GM12878 (cell line): ENCODE results near the gene CLASP1. TPM values are rescaled to one million over a fixed set of nuclear protein-coding genes. Genes with fewer than 3 reads are reported as not detected.

Experiments used
- ATAC-seq: fragments of 200-7000 bp; cut with Tn5 transposase; 3 replicates; pipeline ENCODE4 v1.9.1; 2020; ENCODE audit warnings: mild to moderate bottlenecking, moderate library complexity
- BruUV-seq: library from RNA; stranded (reverse); fragments of 400-500 nt; replicated peaks from 2 replicates; lab custom pipeline; 2021; lab: Mats Ljungman, UMichigan
- CTCF ChIA-PET: fragments of 300-600 bp; sonication (Branson Sonifier 250); formaldehyde crosslinking; extraction: SDS; loops from one replicate; lab custom pipeline; 2021; ENCODE audit warnings: inconsistent platforms; lab: Yijun Ruan, JAX
- POLR2A ChIA-PET: fragments of 350-600 bp; formaldehyde crosslinking; extraction: SDS; loops from one replicate; lab custom pipeline; 2021; ENCODE audit warnings: inconsistent platforms; lab: Charles Lee
- RAD21 ChIA-PET: fragments of 300-600 bp; sonication (Branson Sonifier 250); formaldehyde crosslinking; loops from one replicate; lab custom pipeline; 2023; ENCODE audit warnings: antibody characterized with exemption; ENCODE audit not compliant: unreplicated experiment; lab: Charles Lee
- SMC1A ChIA-PET: fragments of 300-600 bp; sonication (Branson Sonifier 250); formaldehyde crosslinking; loops from one replicate; lab custom pipeline; 2023; ENCODE audit not compliant: unreplicated experiment, uncharacterized antibody; lab: Charles Lee
- DNase-seq: peaks from one replicate; pipeline ENCODE4 v3.0.0-alpha.2; 2011; ENCODE audit warnings: low read depth, low spot score
- FAIRE-seq: peaks from 3 replicates; lab custom pipeline; 2011; peaks lifted over from hg19 to GRCh38; lab: Jason Lieb, UNC
- H2AFZ ChIP-seq: 2 replicates; pipeline ENCODE4 v1.6.0; 2011; ENCODE audit warnings: low read depth, low read length, control low read depth; ENCODE audit not compliant: control insufficient read depth
- H3K27ac ChIP-seq: 2 replicates; pipeline ENCODE4 v1.5.1; 2011; ENCODE audit warnings: control low read depth; ENCODE audit not compliant: control insufficient read depth, insufficient read depth
- H3K27me3 ChIP-seq, 2 experiments: replicated peaks in 1 of 2; 2 replicates each; pipeline versions ENCODE4 v1.6.0 to v1.6.1; 2011; ENCODE audit warnings: low read length in 1 of 2; ENCODE audit not compliant: control insufficient read depth in 2 of 2, insufficient read depth in 2 of 2
- H3K36me3 ChIP-seq, 2 experiments: 2 replicates each; pipeline ENCODE4 v1.5.1; 2011; ENCODE audit warnings: low read length in 1 of 2; ENCODE audit not compliant: control insufficient read depth in 2 of 2, insufficient read depth in 2 of 2
- H3K4me1 ChIP-seq: 2 replicates; pipeline ENCODE4 v1.6.1; 2011; ENCODE audit warnings: mild to moderate bottlenecking, low read length, moderate library complexity, mixed read lengths; ENCODE audit not compliant: control insufficient read depth, insufficient read depth
- H3K4me2 ChIP-seq: 2 replicates; pipeline ENCODE4 v1.6.0; 2011; ENCODE audit warnings: control low read depth; ENCODE audit not compliant: control insufficient read depth, insufficient read depth
- H3K4me3 ChIP-seq: fragments of 200-600 bp; sonication (generic); 2 replicates; pipeline ENCODE4 v1.5.1; 2016
- H3K79me2 ChIP-seq: 2 replicates; pipeline ENCODE4 v1.6.0; 2011; ENCODE audit warnings: low read length; ENCODE audit not compliant: control insufficient read depth, insufficient read depth
- H3K9ac ChIP-seq: 2 replicates; pipeline ENCODE4 v1.8.0; 2011; ENCODE audit warnings: low read length, control low read depth, mixed read lengths; ENCODE audit not compliant: control insufficient read depth, insufficient read depth
- H3K9me3 ChIP-seq: replicated peaks from 3 replicates; pipeline ENCODE4 v1.5.1; 2011; ENCODE audit warnings: mild to moderate bottlenecking, low read length; ENCODE audit not compliant: control insufficient read depth, insufficient read depth
- H4K20me1 ChIP-seq: 2 replicates; pipeline ENCODE4 v1.6.0; 2011; ENCODE audit not compliant: control insufficient read depth, insufficient read depth
- E2F8 ChIP-seq: fragments of 450-650 bp; IDR thresholded peaks from 2 replicates; pipeline ENCODE4 v1.6.1; 2018; ENCODE audit warnings: mild to moderate bottlenecking, low read depth, moderate library complexity; ENCODE audit not compliant: partially characterized antibody
- MTA2 ChIP-seq: fragments of 450-650 bp; IDR thresholded peaks from 2 replicates; pipeline ENCODE4 v1.6.1; 2016; ENCODE audit warnings: low read depth, mild to moderate bottlenecking, moderate library complexity
- MYB ChIP-seq: fragments of 150-350 bp; IDR thresholded peaks from 2 replicates; pipeline ENCODE4 v1.6.1; 2014; ENCODE audit warnings: mild to moderate bottlenecking, low read depth, low read length, borderline replicate concordance
- NFXL1 ChIP-seq: fragments of 450-650 bp; IDR thresholded peaks from 2 replicates; pipeline ENCODE4 v1.6.1; 2017; ENCODE audit warnings: antibody characterized with exemption, mild to moderate bottlenecking, borderline replicate concordance
- POLR2A ChIP-seq: IDR thresholded peaks from 2 replicates; pipeline ENCODE4 v1.6.1; 2011; ENCODE audit warnings: low read depth, mild to moderate bottlenecking, low read length
- POU2F2 ChIP-seq: IDR thresholded peaks from 3 replicates; pipeline ENCODE4 v1.6.1; 2011; ENCODE audit warnings: low read depth, mild to moderate bottlenecking, low read length, borderline replicate concordance
- SMARCA5 ChIP-seq: fragments of 450-650 bp; IDR thresholded peaks from 2 replicates; pipeline ENCODE4 v1.6.1; 2017; ENCODE audit warnings: mild to moderate bottlenecking
- ZBTB4 ChIP-seq: fragments of 450-650 bp; formaldehyde crosslinking; IDR thresholded peaks from 2 replicates; pipeline ENCODE4 v1.4.0; 2022; ENCODE audit warnings: mild to moderate bottlenecking, moderate library complexity
- WGBS: methylation state at CpG from one replicate; pipeline ENCODE4 v1.1.6; 2016; ENCODE audit warnings: low lambda C conversion rate; ENCODE audit not compliant: insufficient replicate concordance, insufficient coverage; ENCODE audit errors: missing lambda C conversion rate; 5-methylcytosine and 5-hydroxymethylcytosine counted together
- in situ Hi-C: fragments of 300-500 bp; cut with MboI; formaldehyde crosslinking; loops from 9 replicates; pipeline ENCODE4 v1.14.3; 2018; ENCODE audit warnings: mixed read lengths
- intact Hi-C: fragments of 100-400 bp; cut with micrococcal nuclease; formaldehyde crosslinking; loops from one replicate; pipeline ENCODE4 v1.14.2; 2022; ENCODE audit not compliant: unreplicated experiment
- polyA plus RNA-seq, 11 experiments: library from polyadenylated mRNA; depleted of rRNA in 4 of 11; unstranded in 6 of 11; stranded (reverse) in 5 of 11; fragments of >200 nt; fragmentation: Nextera tagmentation in 4 of 11; fragmentation: Illumina TruSeq in 1 of 11; extraction: Ambion mirVana in 4 of 11; extraction: Trizol in 1 of 11; gene quantifications; 1 replicate in 1 of 11; 2 replicates in 10 of 11; pipeline versions ENCODE4 v1.2.1 to v1.2.3, GENCODE V29; 2011 to 2016; ENCODE audit warnings: inconsistent platforms in 2 of 11, missing spikeins in 2 of 11, low read depth in 1 of 11
- total RNA-seq, 4 experiments: library from RNA; depleted of rRNA in 3 of 4; stranded (reverse); fragments of >200 nt in 3 of 4; fragmentation: Illumina TruSeq in 1 of 4; extraction: Trizol in 1 of 4; gene quantifications; 2 replicates each; pipeline versions ENCODE4 v1.2.1 to v1.2.3, GENCODE V29; 2013 to 2021

CLASP1 gene
- total and polyA plus RNA-seq, 10 of the 15 experiments (the other 5 are each of a cell fraction or from before 2014, with no cell fraction given): 1.4 to 62.4 (median 32.9) TPM

GRCh38 chr2:121340926-121341325 is 308.3 kb downstream of the CLASP1 start:
- SMC1A ChIA-PET: no interaction called here

GRCh38 chr2:121338281-121338680 is 311.0 kb downstream of the CLASP1 start:
- POLR2A ChIA-PET: interaction anchor here (0.6 kb wide), 1 partner anchor 117 kb away, joined by 6 read pairs; no protein-coding TSS in a partner anchor
- no peak for DNase-seq

More at GRCh38 chr2:121340926-121341325, 308.3 kb downstream of the CLASP1 start:
- DNase-seq: no peak
- H3K79me2 ChIP-seq: no peaks in the 10 kb centered on the region
- H3K9me3 ChIP-seq: no peaks in the 10 kb centered on the region
- H3K4me3 ChIP-seq: no peak overlapping the region
- in situ Hi-C loops (no loop called here), intact Hi-C loops (no loop called here)
- 97% methylated on average over 4 of the region's 4 CpGs for WGBS
- ChIA-PET CTCF (interaction anchor here (2.4 kb wide), 1 partner anchor 15 kb away, joined by 8 read pairs; no protein-coding TSS in a partner anchor), RAD21 (no interaction called here), POLR2A (no interaction called here)
- no peaks in the 10 kb centered on the region; the same call in 1 of the 2 replicates for H4K20me1 ChIP-seq
- H3K4me1 ChIP-seq: no peaks in the 10 kb centered on the region
- H3K4me2 ChIP-seq: no peak overlapping the region
- ATAC-seq: no peak
- no peak for TF ChIP-seq POU2F2
- TF ChIP-seq NFXL1: no peak
- no peak for TF ChIP-seq MTA2
- BruUV-seq: no TSS peak
- H3K27ac ChIP-seq: no peak overlapping the region
- FAIRE-seq: no peak
- peaks cover 10 to 24% of the 10 kb centered on the region in 2 experiments for H3K36me3 ChIP-seq
- H3K27me3 ChIP-seq: no peaks in the 10 kb centered on the region
- H3K9ac ChIP-seq: no peak overlapping the region
- no peak overlapping the region for H2AFZ ChIP-seq

More at GRCh38 chr2:121338281-121338680, 311.0 kb downstream of the CLASP1 start:
- no TSS peak for BruUV-seq
- no peak overlapping the region for H3K4me3 ChIP-seq
- TF ChIP-seq E2F8: no peak
- TF ChIP-seq MYB: no peak
- TF ChIP-seq POLR2A: peak; percentile 32; the same call in 1 of the 2 replicates
- TF ChIP-seq ZBTB4 (CRISPR knock-in tag): no peak
- no peak for TF ChIP-seq SMARCA5
- H3K79me2 ChIP-seq: no peaks in the 10 kb centered on the region
- H2AFZ ChIP-seq: no peak overlapping the region
- H3K9ac ChIP-seq: no peak overlapping the region
- ChIA-PET RAD21 (no interaction called here), CTCF (no interaction called here), SMC1A (no interaction called here)
- H3K27ac ChIP-seq: no peak overlapping the region
- H3K27me3 ChIP-seq: no peaks in the 10 kb centered on the region
- in situ Hi-C loops: no loop called here
- peaks cover 5% of the 10 kb centered on the region; the same call in 1 of the 2 replicates for H3K4me1 ChIP-seq
- WGBS: 94% methylated on average over 20 of the region's 20 CpGs
- peaks cover 6 to 12% of the 10 kb centered on the region in 2 experiments for H3K36me3 ChIP-seq
- H3K9me3 ChIP-seq: no peaks in the 10 kb centered on the region
- FAIRE-seq (no peak), ATAC-seq (no peak)
- intact Hi-C loops: no loop called here
- no peaks in the 10 kb centered on the region; the same call in 1 of the 2 replicates for H4K20me1 ChIP-seq
- H3K4me2 ChIP-seq: no peak overlapping the region
